DMS153 treated with DMSO at 0.1 percent for 48 hours (cell line): Measurements from ENCODE around the gene RNF224.

Experiments used
- DNase-seq: peaks from one replicate; lab custom pipeline; 2025; ENCODE audit not compliant: unreplicated experiment; lab: John Stamatoyannopoulos, UW

The RNF224 gene

DNA sequence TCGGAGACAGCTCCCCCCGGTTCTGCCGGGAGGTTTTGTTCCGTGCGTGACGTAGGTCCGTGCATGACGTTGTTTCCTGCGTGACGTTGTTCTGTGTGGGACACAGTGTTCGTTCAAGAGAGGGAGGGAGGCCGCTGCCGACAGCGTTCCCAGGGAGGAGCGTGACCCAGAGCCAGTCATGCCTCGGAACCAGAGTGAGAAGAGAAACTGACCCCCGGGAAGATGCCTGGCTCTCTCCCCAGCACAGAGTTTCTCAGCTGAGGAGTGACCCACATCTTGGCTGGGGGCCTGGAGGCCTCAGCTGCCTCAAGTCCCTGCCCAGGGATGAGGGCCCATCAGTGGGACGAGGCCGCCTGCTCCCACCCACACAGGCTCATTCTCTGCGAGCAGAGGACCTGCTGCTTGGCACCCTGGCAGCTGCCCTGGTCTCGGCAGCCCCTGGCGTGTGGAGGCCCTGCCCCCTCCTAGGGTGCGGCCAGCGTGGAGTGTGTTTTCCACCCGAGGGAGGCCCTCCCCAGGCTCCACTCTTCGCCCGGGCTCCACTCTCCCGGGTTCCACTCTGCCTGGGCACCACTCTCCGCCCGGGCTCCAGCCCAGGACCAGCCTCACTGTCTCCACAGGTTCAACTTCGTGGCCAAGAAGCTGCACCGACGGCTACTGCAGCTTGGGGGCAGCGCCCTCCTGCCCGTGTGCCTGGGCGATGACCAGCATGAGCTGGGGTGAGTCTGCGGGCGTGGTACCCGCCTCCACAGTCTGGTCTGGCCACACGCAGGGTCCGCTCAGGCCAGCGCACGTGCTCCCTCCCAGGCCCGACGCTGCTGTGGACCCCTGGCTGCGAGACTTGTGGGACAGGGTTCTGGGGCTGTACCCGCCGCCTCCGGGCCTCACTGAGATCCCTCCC, 13.9 kb upstream of the RNF224 start:
- DNase-seq, result no peak

GRCh38 chr9:137214620-137215019, 12.7 kb upstream of the RNF224 start:
- DNase-seq, result no peak

- no peak for DNase-seq
Observed at GRCh38 chr9:137215196-137215986, 11.9 kb upstream of the RNF224 start.

DNA sequence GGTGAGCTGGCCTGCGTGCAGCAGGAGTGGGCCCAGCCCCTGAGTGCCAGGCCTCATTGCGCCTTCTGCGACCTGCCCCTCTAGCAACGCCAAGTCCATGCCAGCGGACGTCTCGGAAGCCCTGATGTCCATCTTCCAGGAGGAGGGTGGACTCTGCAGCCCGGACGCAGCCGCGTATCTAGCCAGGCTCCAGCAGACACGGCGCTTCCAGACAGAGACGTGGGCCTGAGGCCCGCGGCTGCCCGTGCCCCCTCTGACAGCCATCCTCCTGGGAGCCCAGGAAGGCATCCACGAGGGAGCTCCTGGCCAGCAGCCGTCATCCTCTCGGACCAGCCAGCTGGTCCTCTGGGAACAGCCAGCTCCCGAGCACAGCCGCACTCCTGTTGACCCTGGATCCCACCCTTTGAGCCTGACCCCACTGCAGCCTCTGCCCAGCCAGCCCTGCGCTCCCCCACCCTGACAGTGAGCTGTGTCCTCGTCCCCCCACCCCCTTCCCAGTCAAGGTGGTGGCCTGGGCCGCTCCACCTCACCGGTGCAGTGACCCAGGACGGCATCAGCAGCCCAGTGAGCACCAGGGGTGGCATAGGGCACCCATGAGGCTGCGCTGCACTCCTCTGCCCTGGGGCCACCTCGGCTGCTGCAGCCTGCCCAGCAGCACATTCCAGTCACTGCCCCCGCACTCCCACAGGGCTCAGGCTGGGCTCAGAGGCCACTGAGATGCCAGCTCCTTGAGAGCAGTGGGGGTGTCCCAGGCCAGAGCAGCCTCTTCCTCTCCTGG, 10.9 kb upstream of the RNF224 start:
- DNase-seq, result no peak

DNA sequence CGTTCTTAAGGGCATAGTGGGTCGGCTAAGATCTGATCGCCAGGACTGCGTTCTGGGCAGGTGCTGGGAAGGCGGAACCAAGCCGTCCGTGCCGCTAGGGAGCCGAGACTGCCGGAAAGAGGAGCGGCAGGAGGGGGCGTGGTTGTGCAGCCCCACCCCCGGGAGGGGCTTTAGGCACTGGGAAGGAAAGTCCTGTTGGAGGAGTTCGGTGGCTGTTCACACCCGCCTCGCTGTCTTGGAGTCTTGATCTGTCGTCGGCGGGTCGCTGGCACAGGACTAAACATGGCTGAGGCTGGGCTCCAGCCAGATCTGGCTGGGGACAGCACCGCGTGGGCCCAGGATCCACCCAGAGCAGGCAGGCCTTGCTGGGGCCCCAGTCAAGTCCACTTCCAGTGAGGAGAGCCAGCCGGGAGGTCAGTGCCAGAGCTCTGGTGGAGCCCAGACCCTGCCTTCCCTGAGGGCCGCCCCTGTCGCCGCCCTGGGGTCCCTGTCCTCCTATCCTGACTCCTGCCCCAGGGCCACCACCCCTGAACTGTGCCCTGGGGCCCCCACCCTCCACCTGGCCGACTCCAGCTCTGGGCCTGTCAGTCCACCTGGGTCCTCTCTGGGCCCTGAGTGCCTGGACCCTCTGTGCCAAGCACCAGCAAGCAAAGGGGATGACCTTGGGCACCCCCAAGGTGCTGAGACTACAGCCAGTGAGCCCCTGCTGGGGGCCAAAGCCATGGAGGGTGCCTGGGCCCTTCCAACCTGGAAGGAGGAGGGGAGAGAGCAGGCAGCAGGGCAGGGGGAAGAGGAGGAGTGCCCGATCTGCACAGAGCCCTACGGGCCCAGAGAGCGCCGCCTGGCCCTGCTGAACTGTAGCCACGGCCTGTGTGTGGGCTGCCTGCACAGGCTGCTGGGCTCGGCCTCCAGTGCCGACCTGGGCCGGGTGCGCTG, 9.8 kb upstream of the RNF224 start:
- DNase-seq, result peak; percentile 42

DNA sequence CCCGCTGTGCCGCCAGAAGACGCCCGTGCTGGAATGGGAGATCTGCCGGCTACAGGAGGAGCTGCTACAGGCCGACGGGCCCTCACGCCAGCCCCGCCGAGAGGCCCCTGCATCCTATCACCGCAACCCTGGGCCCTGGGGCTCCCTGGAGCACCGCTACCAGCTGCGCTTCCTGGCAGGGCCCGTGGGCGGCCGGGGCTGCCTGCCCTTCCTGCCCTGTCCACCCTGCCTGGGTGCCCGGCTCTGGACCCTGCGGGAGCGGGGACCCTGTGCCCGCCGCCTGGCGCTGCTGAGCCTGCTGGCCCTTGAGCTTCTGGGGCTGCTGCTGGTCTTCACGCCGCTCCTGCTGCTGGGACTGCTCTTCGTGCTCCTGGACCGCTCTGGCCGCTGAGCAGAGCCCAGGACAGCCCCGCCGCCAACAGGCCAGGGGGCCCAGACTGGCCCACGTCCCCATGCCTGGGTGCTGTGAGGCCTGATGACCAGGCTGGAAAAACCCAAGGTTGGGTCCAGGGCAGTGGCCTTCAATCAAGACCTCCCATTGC, 9.0 kb upstream of the RNF224 start:
- no peak for DNase-seq

DNA sequence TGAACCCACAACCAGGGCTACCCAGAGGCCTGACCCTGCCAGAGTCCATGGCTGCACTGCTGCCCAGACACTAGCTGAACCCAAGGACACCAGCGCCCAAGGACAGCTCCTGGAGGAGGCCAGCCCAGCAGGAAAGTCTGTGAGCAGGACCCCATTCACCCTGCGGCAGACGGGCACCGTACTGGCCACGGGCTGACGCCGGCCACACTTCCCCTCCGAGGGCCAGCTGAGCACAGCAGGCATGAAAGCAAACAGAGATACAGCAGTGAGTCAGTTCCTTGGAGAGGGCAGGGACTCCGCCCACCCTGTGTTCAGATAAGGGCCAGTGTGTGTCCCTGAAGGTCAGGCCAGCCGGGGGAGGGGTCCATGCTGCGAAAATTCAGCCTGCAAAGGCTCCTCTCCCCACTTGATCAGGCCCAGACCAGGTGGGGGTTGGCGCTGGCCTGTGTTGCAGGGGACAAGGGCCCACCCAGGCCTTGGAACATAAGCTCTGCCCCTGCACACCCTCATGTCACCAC, 8.5 kb upstream of the RNF224 start:
- DNase-seq, result no peak

GRCh38 chr9:137219757-137220316, 7.5 kb upstream of the RNF224 start:
- DNase-seq, result no peak

- no peak for DNase-seq
Observed at GRCh38 chr9:137220317-137221094, 6.8 kb upstream of the RNF224 start.

DNA sequence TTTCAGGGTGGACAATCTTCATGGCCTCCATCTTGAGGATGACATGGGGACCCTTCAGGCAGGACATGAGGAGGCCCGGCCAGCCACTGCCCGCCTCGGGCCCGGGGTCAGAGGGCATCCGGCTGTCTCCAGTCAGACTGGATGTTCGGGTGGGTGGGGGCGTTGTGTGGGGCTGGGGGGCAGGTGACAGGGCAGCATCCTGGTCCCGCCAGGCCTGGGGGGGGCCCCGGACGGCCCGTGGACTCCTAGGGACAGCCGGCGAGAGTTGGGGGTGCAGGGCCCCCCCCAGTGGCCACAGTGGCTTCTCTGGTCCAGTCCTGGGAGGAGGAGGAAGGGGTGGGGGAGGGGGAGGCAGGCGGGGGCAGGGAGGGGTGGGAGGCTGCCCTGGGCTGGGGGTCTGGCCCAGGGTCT, 6.2 kb upstream of the RNF224 start:
- DNase-seq, result no peak

DNA sequence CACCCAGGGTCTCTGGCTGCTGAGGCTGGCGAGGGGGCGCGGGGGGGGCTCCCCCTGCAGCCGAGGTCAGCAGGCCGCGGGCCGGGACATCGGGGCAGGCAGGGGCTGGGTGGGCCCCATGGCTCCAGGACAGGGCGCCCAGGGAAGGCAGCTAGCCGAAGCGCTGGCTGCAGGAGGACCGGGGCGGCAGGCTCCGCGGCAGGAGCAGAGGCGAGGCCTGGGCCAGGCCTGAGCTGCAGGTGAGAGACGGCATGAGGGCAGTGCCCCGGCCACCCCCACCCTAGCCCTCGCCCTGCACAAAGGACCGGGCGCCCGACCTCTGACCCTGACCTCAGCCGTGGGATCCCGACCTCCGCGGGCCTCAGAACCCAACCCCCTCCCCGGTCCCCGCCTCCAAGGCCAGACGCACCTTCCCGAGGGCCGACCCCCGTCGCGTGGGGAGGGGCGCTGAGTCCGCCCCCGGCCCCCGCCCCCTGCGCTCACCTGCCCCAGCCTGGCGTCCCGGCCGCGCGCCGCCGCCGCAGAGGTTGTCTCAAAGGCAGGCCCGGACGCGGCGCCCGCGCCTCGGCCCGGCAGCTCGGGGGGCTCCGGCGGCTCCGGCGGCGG, 5.7 kb upstream of the RNF224 start:
- DNase-seq, result no peak

GRCh38 chr9:137222190-137223077, 4.9 kb upstream of the RNF224 start, which contains the start of gene RNF208:
Gene RNF208 (minus strand): TSS chr9:137222240. CDS start chr9:137221212, 1,028 bp downstream.
- no peak for DNase-seq

GRCh38 chr9:137223078-137223970, 4.0 kb upstream of the RNF224 start:
- peak; percentile 89 for DNase-seq

- no peak for DNase-seq
Observed at GRCh38 chr9:137224830-137225694, 2.2 kb upstream of the RNF224 start, which contains the start of gene CYSRT1. Gene CYSRT1 (plus strand): TSS chr9:137225174. CDS start chr9:137225622, 448 bp downstream.

DNA sequence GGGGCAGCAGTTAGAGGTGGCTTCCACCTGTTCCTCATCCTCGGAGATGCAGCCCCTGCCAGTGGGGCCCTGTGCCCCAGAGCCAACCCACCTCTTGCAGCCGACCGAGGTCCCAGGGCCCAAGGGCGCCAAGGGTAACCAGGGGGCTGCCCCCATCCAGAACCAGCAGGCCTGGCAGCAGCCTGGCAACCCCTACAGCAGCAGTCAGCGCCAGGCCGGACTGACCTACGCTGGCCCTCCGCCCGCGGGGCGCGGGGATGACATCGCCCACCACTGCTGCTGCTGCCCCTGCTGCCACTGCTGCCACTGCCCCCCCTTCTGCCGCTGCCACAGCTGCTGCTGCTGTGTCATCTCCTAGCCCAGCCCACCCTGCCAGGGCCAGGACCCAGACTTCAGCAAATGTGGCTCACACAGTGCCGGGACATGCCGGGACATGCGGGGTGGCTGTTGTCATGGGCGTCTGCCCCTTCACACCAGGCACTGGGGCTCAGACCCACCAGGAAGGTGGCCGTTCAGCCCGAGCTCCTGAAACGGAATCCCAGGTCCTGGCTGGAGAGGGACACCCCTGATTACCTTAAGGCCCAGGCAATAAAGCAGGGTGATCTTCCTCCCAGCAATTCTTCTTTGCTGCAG, 1.5 kb upstream of the RNF224 start:
- DNase-seq, result no peak
